ENCODE data around the gene ARHGEF18.

DNA sequence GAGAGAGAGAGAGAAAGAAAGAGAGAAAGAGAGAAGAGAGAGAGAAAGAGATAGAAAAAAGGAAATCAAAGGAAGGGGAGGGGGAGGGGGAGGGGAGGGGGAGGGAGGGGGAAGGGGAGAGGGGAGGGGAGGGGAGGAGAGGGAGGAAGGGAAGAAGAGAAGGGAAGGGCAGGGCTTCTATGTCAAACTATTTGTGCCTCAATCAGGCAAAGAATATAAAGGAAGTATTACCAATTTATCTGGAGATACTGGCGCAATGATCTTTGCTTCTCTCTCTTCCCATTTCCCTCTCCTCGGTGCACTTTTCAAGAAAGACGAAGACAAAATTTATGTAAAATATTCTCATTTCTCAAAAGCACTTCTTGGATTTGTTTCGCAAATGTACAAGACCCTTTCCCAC is 45.3 kb upstream of the ARHGEF18 start:
- TF ChIP-seq, protein P1, sequence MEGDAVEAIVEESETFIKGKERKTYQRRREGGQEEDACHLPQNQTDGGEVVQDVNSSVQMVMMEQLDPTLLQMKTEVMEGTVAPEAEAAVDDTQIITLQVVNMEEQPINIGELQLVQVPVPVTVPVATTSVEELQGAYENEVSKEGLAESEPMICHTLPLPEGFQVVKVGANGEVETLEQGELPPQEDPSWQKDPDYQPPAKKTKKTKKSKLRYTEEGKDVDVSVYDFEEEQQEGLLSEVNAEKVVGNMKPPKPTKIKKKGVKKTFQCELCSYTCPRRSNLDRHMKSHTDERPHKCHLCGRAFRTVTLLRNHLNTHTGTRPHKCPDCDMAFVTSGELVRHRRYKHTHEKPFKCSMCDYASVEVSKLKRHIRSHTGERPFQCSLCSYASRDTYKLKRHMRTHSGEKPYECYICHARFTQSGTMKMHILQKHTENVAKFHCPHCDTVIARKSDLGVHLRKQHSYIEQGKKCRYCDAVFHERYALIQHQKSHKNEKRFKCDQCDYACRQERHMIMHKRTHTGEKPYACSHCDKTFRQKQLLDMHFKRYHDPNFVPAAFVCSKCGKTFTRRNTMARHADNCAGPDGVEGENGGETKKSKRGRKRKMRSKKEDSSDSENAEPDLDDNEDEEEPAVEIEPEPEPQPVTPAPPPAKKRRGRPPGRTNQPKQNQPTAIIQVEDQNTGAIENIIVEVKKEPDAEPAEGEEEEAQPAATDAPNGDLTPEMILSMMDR (IDR thresholded peaks at IDR 0.05) = no peak
- TF ChIP-seq POLR2AphosphoS5 (IDR thresholded peaks at IDR 0.05) (no peak), POLR2A (IDR thresholded peaks at IDR 0.05) (no peak)

Data from breast epithelium (tissue), 3 donors.